ENCODE data around the gene UBR3.
A peak's percentile ranks its signal among the peaks of the same experiment; 100 is the strongest.
"Not testable (repeated sequence)": the region's sequence is repeated elsewhere in the genome, so short reads cannot be mapped to it uniquely, and the experiment has no call there.

Gene UBR3

GRCh38 chr2:169824373-169825333, 2.6 kb upstream of the UBR3 start, which contains the start of gene METTL5:
METTL5 (minus strand) TSS chr2:169824905; CDS start chr2:169824597, 308 bp downstream.
- peak; percentile 86 for DNase-seq

- peak; percentile 57 for DNase-seq
Measured at GRCh38 chr2:169828141-169828811, 1.0 kb downstream of the UBR3 start.

DNA sequence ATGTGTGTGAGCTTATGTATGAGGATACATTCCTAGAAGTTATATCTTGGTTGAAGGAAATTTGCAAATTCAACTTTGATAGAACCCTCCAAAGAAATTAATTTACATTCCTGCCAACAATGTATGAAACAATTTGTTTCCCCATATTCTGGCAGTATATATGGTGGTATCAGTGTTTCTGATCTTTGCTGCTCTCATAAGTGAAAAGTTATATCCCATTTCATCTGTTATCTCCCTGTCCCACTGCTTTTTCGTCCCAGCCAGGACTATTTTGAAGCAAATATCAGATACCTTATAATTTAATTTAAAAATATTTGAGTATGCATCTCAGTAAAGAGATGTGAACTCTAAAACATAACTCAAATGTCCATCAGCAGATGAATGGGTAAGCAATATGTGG, 7.1 kb downstream of the UBR3 start:
- DNase-seq: no peak

- DNase-seq: no peak
Measured at GRCh38 chr2:169838743-169839489, 11.7 kb downstream of the UBR3 start.

DNA sequence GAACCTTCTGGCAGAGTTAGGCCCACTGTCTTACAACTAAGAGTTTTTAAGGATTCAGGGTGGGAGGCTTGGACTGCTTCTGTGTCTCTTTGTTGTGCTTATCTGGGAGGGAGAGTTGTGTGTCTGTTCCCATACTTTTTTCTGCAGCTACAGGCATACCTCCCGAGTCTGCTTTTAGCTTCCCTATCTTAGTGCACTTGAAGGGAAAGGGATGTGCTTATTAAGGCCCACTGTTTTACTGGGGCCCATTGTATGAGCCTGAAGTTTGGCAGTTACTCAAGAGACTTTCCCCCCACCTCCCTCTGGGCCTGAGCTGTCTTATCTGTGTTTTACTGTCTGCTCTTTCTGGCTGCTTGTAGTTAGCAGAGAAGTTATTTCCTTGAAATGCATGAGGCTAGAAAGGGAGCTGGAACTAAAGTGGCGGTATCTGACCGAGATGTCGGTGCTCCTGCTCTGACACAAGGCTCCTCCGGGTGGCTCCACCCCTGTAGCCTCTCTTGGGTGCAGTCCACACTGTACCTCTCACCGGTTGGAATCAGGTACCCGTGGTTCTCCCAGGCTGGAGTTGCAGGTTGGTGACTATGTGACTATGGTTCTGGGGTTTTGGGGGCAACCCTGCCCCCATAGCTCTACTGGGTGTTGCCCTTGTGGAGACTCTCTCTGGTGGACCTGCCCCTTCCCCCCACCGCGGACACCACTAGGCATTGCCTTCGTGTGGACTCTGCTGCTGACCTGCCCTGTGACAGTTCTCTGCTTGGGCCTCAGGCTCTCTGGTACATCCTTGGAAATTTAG, 12.9 kb downstream of the UBR3 start:
- DNase-seq: no peak

DNA sequence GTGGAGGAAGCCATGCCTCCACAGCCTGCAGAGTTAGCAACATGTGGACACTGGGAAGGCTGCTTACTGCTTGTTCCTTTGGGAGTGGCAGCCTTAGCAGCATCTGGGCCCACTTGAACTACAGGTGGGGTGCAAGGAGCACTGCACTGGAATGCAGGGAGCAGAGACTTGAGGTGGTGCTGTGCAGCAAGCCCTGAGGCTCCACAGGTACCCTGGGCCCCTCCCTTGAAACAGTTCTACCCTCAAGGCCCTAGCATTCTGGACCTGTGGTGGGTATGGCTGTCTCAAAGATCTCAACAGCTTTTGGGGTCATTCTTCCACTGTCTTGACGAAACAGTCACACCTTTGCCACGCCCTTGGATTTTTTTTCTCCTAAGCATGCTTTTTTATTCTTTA, 13.5 kb downstream of the UBR3 start:
- DNase-seq: no peak

- not testable (repeated sequence) for DNase-seq
Measured at GRCh38 chr2:169841625-169842024, 14.4 kb downstream of the UBR3 start.

DNA sequence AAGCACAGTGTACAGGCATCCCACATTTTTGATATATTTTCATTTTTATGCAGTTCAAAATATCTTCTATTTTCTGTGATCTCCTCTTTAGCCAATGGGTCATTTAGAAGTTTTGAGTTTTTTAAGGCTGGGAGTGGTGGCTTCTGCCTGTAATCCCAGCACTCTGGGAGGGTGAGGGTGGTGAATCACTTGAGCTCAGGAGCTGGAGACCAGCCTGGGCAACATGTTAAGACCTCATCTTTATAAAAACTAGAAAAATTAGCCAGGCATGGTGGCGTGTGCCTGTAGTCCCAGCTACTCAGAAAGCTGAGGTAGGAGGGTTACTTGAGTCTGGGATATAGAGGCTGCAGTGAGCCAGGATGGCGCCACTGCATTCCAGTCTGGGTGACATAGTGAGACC, 17.8 kb downstream of the UBR3 start:
- no peak for DNase-seq

- DNase-seq: not testable (repeated sequence)
Measured at GRCh38 chr2:169848959-169849693, 21.9 kb downstream of the UBR3 start.

- DNase-seq: no peak
Measured at GRCh38 chr2:169849710-169850109, 22.5 kb downstream of the UBR3 start.

- DNase-seq: no peak
Measured at GRCh38 chr2:169853041-169853668, 25.9 kb downstream of the UBR3 start.

- DNase-seq: not testable (repeated sequence)
Measured at GRCh38 chr2:169855281-169856258, 28.3 kb downstream of the UBR3 start.

- no peak for DNase-seq
Measured at GRCh38 chr2:169859423-169859822, 32.2 kb downstream of the UBR3 start.

GRCh38 chr2:169860149-169860548, 32.9 kb downstream of the UBR3 start:
- DNase-seq: no peak

GRCh38 chr2:169862816-169863215, 35.6 kb downstream of the UBR3 start:
- DNase-seq: no peak

DNA sequence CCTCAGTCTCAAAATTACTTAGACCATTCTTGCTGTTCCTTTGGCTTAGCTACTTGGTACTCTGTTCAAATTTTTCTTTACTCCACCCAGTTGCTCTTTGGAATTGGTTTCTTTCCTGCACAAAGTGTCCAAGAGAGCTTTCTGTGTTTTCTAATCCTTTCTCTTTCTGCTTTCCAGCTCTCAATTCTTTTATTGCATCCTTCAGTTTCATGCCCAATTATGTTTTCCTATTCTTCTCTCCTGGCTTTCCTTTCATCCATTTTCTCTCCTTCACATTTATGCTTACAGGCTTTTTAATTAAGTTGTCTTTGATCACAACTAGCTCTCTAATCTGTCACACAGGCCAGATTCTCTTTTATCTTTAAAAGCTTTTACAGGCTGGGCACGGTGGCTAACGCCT, 38.2 kb downstream of the UBR3 start:
- DNase-seq: no peak

DNA sequence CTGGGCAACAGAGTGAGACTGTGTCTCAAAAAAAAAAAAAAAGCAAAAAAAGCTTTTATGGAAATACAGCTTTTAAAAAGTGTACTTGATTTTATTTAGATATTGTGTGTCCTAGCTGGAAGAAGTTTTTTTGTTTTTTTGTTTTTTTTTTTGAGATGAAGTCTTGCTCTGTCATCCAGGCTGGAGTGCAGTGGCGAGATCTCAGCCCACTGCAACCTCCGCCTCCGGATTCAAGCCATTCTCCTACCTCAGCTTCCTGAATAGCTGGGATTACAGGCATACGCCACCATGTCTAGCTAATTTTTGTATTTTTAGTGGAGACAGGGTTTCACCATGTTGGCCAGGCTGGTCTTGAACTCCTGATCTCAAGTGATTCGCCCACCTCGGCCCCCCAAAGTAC, 39.0 kb downstream of the UBR3 start:
- DNase-seq: not testable (repeated sequence)

- no peak for DNase-seq
Measured at GRCh38 chr2:169867579-169867978, 40.3 kb downstream of the UBR3 start.

DNA sequence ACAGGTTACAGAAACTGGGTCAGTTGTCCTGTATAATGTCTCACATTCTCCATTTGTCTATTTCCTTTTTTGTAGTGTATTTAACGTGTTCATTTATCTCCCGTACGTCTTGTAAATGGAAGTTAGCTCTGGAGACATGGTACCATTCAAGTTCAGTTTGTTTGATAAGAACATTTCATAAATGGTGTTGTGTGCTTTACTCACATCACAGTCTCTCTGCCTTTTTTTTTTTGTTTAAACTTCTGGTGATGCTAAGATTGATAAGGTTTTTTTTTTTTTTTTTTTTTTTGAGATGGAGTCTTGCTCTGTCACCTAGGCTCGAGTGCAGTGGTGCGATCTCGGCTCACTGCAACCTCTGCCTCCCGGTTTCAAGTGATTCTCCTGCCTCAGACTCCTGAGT, 41.7 kb downstream of the UBR3 start:
- no peak for DNase-seq

- not testable (repeated sequence) for DNase-seq
Measured at GRCh38 chr2:169871369-169871768, 44.1 kb downstream of the UBR3 start.
